ENCODE measurements around the gene RAMACL. TPM values are rescaled to one million over a fixed set of nuclear protein-coding genes. Genes with fewer than 3 reads are reported as not detected.
"Not testable (repeated sequence)": the region's sequence is repeated elsewhere in the genome, so short reads cannot be mapped to it uniquely, and the experiment has no call there.

RAMACL gene
- total and polyA plus RNA-seq, 4 experiments from 2014 or later: 0.30 to 0.41 (median 0.40) TPM

DNA sequence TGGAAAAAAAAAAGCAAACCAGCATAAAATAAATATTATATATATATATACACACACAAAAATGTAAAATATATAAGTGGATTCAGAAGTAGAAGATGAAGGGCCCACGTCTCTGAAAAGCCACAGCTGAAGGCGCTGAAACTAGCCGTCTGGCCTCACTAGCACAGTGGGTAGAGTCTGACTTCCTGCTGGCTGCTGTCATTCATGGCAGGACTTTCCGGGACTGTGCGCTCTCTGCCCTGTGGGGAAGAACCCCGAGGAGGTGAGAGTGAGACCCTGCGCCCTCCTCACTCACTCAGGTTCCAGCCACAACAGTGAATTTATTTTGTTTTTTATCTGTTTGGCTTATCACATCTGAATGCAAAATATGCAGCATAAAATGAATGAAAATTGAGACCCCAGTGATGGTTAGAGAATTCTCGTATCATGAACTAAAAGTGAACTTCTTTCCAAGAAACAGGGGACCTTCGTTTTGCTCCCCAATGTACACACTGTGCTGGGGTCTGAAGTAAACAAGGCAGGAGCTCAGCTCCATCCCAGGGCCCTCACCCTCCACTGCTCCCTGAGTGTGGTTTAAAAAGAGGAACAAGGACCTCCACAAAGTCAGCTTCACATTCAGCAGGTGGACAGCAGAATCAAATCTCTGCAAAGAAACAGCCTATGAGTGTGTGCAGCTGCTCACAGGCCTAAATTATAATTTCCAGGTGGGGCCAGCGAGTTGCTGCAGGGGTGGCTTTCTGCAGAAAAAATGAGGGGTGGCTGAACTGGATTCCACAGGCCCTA lies 1.3 kb upstream of the RAMACL start:
- H3K27me3 Mint-ChIP-seq: peaks cover 0 to 1% of the 10 kb centered on the region in 2 donors
- intact Hi-C loops (cut with micrococcal nuclease): no loop called here
- peaks cover 0 to 1% (median 0%) of the 10 kb centered on the region in 4 donors for H3K4me1 Mint-ChIP-seq
- no peak overlapping the region for H3K27ac ChIP-seq (ENCODE audit: low read depth, low read length)
- DNase-seq: no peak
- no peak overlapping the region for H3K27ac Mint-ChIP-seq
- no peaks in the 10 kb centered on the region for H3K36me3 ChIP-seq (ENCODE audit: insufficient read depth, low read length)
- H3K27me3 ChIP-seq (ENCODE audit: insufficient read depth, low read length): no peaks in the 10 kb centered on the region
- no peaks in the 10 kb centered on the region for H3K36me3 Mint-ChIP-seq
- no peaks in the 10 kb centered on the region for H3K4me1 ChIP-seq (ENCODE audit: insufficient read depth, low read length)
- ChIA-PET POLR2A (ENCODE audit: partially characterized antibody) (interaction anchor here (0.8 kb wide), 1 partner anchor 19 kb away, joined by 3 read pairs; no protein-coding TSS in a partner anchor), CTCF (ENCODE audit: partially characterized antibody) (no interaction called here)
- no peaks in the 10 kb centered on the region for H3K9me3 Mint-ChIP-seq
- H3K4me3 Mint-ChIP-seq: no peak overlapping the region
- no peak overlapping the region for H3K4me3 ChIP-seq (ENCODE audit: low read length in 2 of 2)
- H3K9me3 ChIP-seq (ENCODE audit: control insufficient read depth in 1 of 2, low read length in 2 of 2): no peaks in the 10 kb centered on the region

DNA sequence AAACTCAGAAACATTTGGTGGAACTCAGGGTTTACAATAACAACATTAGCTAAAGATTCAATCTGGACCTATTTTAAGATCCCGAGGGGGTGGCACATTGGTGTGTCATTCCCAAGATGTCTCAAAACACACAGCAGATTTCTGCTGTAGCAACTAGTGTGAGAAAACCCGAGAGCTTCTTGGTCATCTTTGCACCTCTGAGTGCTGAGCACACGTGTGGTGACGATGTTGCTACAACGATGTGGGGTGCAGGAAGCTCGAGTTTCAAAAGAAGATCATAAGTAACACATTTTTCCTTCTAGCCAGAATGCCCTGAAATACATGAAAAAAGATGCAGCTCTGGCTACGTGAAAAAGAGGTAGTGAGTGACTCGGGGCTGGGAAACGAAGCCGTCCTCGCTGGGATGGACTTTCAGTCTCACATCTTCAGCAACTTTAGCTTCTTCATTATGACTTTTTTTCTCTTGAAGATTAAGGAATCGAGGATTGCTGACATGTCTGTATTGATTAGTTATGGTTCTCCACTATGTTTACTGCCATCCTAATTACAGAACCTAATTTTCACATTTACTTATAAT lies 1.5 kb downstream of the RAMACL start:
- Histone ChIP-seq H3K9me3 (ENCODE audit: control insufficient read depth in 1 of 2, low read length in 2 of 2) (no peaks in the 10 kb centered on the region), H3K27me3 (ENCODE audit: insufficient read depth, low read length) (no peaks in the 10 kb centered on the region), H3K4me1 (ENCODE audit: insufficient read depth, low read length) (no peaks in the 10 kb centered on the region), H3K4me3 (ENCODE audit: low read length in 2 of 2) (no peak overlapping the region), H3K36me3 (ENCODE audit: insufficient read depth, low read length) (no peaks in the 10 kb centered on the region), H3K27ac (ENCODE audit: low read depth, low read length) (no peak overlapping the region)
- Mint-ChIP-seq H3K4me1 (peaks cover 0 to 1% (median 0%) of the 10 kb centered on the region in 4 donors), H3K4me3 (no peak overlapping the region), H3K9me3 (no peaks in the 10 kb centered on the region), H3K36me3 (no peaks in the 10 kb centered on the region), H3K27me3 (no peaks in the 10 kb centered on the region), H3K27ac (no peak overlapping the region)
- ChIA-PET POLR2A (ENCODE audit: partially characterized antibody) (no interaction called here), CTCF (ENCODE audit: partially characterized antibody) (interaction anchor here (1.1 kb wide), 1 partner anchor 41 kb away, joined by 3 read pairs; no protein-coding TSS in a partner anchor)
- intact Hi-C loops (cut with micrococcal nuclease): no loop called here
- no peak for DNase-seq

DNA sequence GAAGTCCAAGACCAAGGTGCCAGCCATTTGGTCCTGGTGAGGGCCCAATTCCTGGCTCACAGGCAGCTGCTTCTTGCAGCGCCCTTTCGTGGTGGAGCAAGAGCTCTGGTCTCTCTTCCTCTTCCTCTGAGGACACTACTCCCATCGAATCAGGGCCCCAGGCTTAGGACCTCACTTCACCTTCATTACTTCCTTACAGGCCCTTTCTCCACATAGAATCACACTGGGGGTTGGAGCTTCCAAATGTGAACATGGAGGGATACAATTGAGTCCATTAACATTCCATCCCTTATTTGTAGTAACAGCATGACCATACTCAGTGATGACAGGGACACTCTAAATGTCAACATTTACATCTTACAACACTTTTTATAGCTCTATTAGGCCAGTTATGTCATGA lies 2.3 kb downstream of the RAMACL start:
- CTCF ChIA-PET (ENCODE audit: partially characterized antibody): interaction anchor here (1.1 kb wide), 1 partner anchor 40 kb away, joined by 3 read pairs; no protein-coding TSS in a partner anchor

DNA sequence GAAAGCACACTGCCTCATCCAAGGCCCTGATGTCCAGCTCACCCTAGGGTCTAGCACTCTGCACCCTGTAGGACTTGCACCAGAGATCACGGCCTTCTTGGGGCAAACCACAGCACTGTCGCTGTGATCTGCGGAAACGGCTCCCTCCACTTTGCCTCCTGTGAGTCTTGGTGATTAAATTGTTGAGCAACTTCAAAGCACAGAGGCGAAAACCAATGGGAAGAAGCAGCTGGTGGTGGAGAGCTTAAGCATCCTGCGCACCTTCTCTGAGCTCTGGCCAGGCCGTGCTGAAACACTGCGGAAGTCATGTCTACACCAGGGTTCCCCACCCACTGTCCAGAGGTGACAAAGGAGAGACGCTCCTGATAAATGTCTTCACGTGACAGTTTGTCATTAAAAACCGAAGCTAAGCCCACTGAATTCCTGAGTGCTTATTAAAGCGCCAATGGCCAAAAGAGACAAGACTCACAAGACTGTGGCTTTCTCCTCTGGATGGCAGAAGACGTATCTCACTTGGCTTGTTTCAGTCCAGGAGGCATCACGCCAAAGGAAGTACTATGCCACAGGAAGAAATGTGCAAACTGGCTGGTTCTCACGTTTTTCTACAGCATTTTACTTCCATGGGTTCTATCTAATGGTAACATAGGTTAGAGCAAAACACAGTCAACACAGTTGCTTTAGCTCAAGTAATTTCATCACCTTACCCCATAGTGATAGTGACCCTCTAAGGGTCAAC lies 3.1 kb downstream of the RAMACL start:
- Histone ChIP-seq H3K36me3 (ENCODE audit: insufficient read depth, low read length) (no peaks in the 10 kb centered on the region), H3K27me3 (ENCODE audit: insufficient read depth, low read length) (no peaks in the 10 kb centered on the region), H3K4me3 (ENCODE audit: low read length in 2 of 2) (no peak overlapping the region), H3K9me3 (ENCODE audit: control insufficient read depth in 1 of 2, low read length in 2 of 2) (no peaks in the 10 kb centered on the region), H3K27ac (ENCODE audit: low read depth, low read length) (no peak overlapping the region), H3K4me1 (ENCODE audit: insufficient read depth, low read length) (no peaks in the 10 kb centered on the region)
- Mint-ChIP-seq H3K4me3 (no peak overlapping the region), H3K9me3 (no peaks in the 10 kb centered on the region), H3K27ac (no peak overlapping the region), H3K36me3 (no peaks in the 10 kb centered on the region), H3K27me3 (no peaks in the 10 kb centered on the region), H3K4me1 (no peaks in the 10 kb centered on the region)
- CTCF ChIA-PET (ENCODE audit: partially characterized antibody): interaction anchor here (1.1 kb wide), 1 partner anchor 39 kb away, joined by 3 read pairs; no protein-coding TSS in a partner anchor
- intact Hi-C loops (cut with micrococcal nuclease): no loop called here
- POLR2A ChIA-PET (ENCODE audit: partially characterized antibody): no interaction called here
- DNase-seq: no peak

More for the DNA sequence above, 2.3 kb downstream of the RAMACL start:
- no peaks in the 10 kb centered on the region for H3K36me3 ChIP-seq (ENCODE audit: insufficient read depth, low read length)
- H3K27me3 Mint-ChIP-seq: no peaks in the 10 kb centered on the region
- no peaks in the 10 kb centered on the region for H3K9me3 ChIP-seq (ENCODE audit: control insufficient read depth in 1 of 2, low read length in 2 of 2)
- no peak overlapping the region for H3K27ac ChIP-seq (ENCODE audit: low read depth, low read length)
- H3K4me1 Mint-ChIP-seq: peaks cover 0 to under 1% (median 0%) of the 10 kb centered on the region in 4 donors
- H3K36me3 Mint-ChIP-seq: no peaks in the 10 kb centered on the region
- no peaks in the 10 kb centered on the region for H3K4me1 ChIP-seq (ENCODE audit: insufficient read depth, low read length)
- no peaks in the 10 kb centered on the region for H3K27me3 ChIP-seq (ENCODE audit: insufficient read depth, low read length)
- intact Hi-C loops (cut with micrococcal nuclease): no loop called here
- H3K9me3 Mint-ChIP-seq: no peaks in the 10 kb centered on the region
- POLR2A ChIA-PET (ENCODE audit: partially characterized antibody): no interaction called here
- no peak for DNase-seq
- H3K27ac Mint-ChIP-seq: no peak overlapping the region
- H3K4me3 Mint-ChIP-seq: no peak overlapping the region
- H3K4me3 ChIP-seq (ENCODE audit: low read length in 2 of 2): no peak overlapping the region

DNA sequence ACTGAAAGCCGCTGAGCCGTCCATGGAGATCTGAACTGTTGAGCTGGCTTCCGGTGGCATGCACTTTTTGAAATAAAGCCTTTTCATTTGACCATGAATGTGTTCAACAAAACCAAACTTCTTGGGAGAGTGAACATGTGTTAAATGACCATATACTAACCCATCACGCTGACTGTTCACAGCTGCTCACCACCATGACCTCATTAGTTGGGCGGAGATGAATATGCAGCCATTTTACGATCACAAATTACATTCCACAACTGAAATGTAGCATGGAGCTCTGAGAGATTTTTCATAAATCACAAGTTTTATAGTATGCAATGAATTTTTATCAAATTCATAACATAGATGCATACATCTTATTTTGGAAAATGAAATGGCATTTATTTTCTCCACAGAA lies 4.2 kb downstream of the RAMACL start:
- DNase-seq: no peak
- Mint-ChIP-seq H3K4me3 (no peak overlapping the region), H3K9me3 (peaks cover 0 to 8% (median 0%) of the 10 kb centered on the region in 8 donors), H3K4me1 (no peaks in the 10 kb centered on the region), H3K36me3 (no peaks in the 10 kb centered on the region), H3K27ac (no peak overlapping the region), H3K27me3 (no peaks in the 10 kb centered on the region)
- Histone ChIP-seq H3K9me3 (ENCODE audit: control insufficient read depth in 1 of 2, low read length in 2 of 2) (no peaks in the 10 kb centered on the region), H3K4me1 (ENCODE audit: insufficient read depth, low read length) (no peaks in the 10 kb centered on the region), H3K27me3 (ENCODE audit: insufficient read depth, low read length) (no peaks in the 10 kb centered on the region), H3K27ac (ENCODE audit: low read depth, low read length) (no peak overlapping the region), H3K4me3 (ENCODE audit: low read length in 2 of 2) (no peak overlapping the region), H3K36me3 (ENCODE audit: insufficient read depth, low read length) (no peaks in the 10 kb centered on the region)
- ChIA-PET POLR2A (ENCODE audit: partially characterized antibody) (no interaction called here), CTCF (ENCODE audit: partially characterized antibody) (no interaction called here)
- intact Hi-C loops (cut with micrococcal nuclease): no loop called here

DNA sequence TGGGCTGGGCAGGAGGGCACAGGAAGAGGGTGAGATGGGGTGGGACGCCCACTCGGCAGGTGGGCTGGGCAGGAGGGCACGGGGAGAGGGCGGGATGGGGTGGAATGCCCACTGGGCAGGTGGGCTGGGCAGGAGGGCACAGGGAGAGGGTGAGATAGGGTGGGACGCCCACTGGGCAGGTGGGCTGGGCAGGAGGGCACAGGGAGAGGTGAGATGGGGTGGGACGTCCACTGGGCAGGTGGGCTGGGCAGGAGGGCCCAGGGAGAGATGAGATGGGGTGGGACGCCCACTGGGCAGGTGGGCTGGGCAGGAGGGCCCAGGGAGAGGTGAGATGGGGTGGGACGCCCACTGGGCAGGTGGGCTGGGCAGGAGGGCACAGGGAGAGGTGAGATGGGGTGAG lies 4.7 kb downstream of the RAMACL start:
- H3K27me3 Mint-ChIP-seq; H3K4me1 ChIP-seq (ENCODE audit: insufficient read depth, low read length); H3K4me1 Mint-ChIP-seq; H3K9me3 ChIP-seq (ENCODE audit: control insufficient read depth in 1 of 2, low read length in 2 of 2); DNase-seq; intact Hi-C loops (cut with micrococcal nuclease); H3K27ac ChIP-seq (ENCODE audit: low read depth, low read length); POLR2A ChIA-PET (ENCODE audit: partially characterized antibody); H3K36me3 Mint-ChIP-seq; H3K27me3 ChIP-seq (ENCODE audit: insufficient read depth, low read length); H3K4me3 Mint-ChIP-seq; CTCF ChIA-PET (ENCODE audit: partially characterized antibody); H3K36me3 ChIP-seq (ENCODE audit: insufficient read depth, low read length); H3K27ac Mint-ChIP-seq; H3K4me3 ChIP-seq (ENCODE audit: low read length in 2 of 2): not testable (repeated sequence)
- H3K9me3 Mint-ChIP-seq: peaks cover 0 to 13% (median 2%) of the 10 kb centered on the region in 8 donors

DNA sequence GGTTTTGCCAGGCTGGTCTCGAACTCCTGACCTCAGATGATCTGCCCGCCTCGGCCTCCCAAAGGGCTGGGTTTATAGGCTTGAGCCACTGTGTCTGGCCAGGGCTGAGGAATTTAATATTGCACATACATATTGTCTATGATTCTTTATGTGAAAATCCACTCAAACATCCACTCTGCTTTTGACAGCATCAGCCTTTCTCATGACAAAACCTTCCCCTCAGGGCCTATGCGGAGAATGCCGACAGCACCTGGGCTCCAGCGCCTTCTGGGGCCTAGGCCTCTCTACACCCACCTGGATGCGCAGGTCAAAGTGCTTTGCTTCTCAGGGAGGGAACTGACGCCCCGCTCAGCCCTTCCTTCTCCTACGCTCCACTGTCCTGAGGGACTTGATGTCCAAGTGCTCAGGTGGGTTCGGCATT lies 5.4 kb downstream of the RAMACL start:
- no peaks in the 10 kb centered on the region for H3K36me3 ChIP-seq (ENCODE audit: insufficient read depth, low read length)
- H3K36me3 Mint-ChIP-seq: peaks cover 3 to 4% of the 10 kb centered on the region in 2 donors
- intact Hi-C loops (cut with micrococcal nuclease): no loop called here
- no peaks in the 10 kb centered on the region for H3K9me3 ChIP-seq (ENCODE audit: control insufficient read depth in 1 of 2, low read length in 2 of 2)
- H3K27me3 ChIP-seq (ENCODE audit: insufficient read depth, low read length): no peaks in the 10 kb centered on the region
- CTCF ChIA-PET (ENCODE audit: partially characterized antibody): no interaction called here
- no peak overlapping the region for H3K27ac ChIP-seq (ENCODE audit: low read depth, low read length)
- no peak overlapping the region for H3K27ac Mint-ChIP-seq
- H3K4me3 Mint-ChIP-seq: no peak overlapping the region
- no peaks in the 10 kb centered on the region for H3K4me1 Mint-ChIP-seq
- no peak overlapping the region for H3K4me3 ChIP-seq (ENCODE audit: low read length in 2 of 2)
- peaks cover 2 to 20% (median 9%) of the 10 kb centered on the region in 8 donors for H3K9me3 Mint-ChIP-seq
- no peak for DNase-seq
- no peaks in the 10 kb centered on the region for H3K4me1 ChIP-seq (ENCODE audit: insufficient read depth, low read length)
- POLR2A ChIA-PET (ENCODE audit: partially characterized antibody): no interaction called here
- no peaks in the 10 kb centered on the region for H3K27me3 Mint-ChIP-seq
